H1 (cell line): ENCODE measurements around the gene ATG7. TPM values are rescaled to one million over a fixed set of nuclear protein-coding genes. Genes with fewer than 3 reads are reported as not detected.

Experiments used
- CTCF ChIA-PET: fragments of 300-600 bp; sonication (Branson Sonifier 250); formaldehyde crosslinking; loops from one replicate; lab custom pipeline; 2021; ENCODE audit not compliant: partially characterized antibody; lab: Charles Lee
- POLR2A ChIA-PET: fragments of 300-600 bp; sonication (Branson Sonifier 250); formaldehyde crosslinking; loops from one replicate; lab custom pipeline; 2021; ENCODE audit warnings: inconsistent platforms; ENCODE audit not compliant: partially characterized antibody; lab: Charles Lee
- DNase-seq, 2 experiments: peaks; one replicate each; pipeline versions ENCODE4 v3.0.0 to v3.0.0-alpha.2; 2010 to 2022; ENCODE audit warnings: low spot score in 2 of 2, low read depth in 1 of 2, mixed read lengths in 1 of 2
- FAIRE-seq: peaks from 2 replicates; lab custom pipeline; 2011; peaks lifted over from hg19 to GRCh38; lab: Jason Lieb, UNC
- H2AFZ ChIP-seq: 2 replicates; pipeline ENCODE4 v1.8.1; 2012; ENCODE audit warnings: low read length, inconsistent platforms
- H2AK5ac ChIP-seq: 2 replicates; pipeline ENCODE4 v1.6.1; 2013; ENCODE audit warnings: low read depth, low read length
- H2BK120ac ChIP-seq: replicated peaks from 2 replicates; pipeline ENCODE3; 2013; ENCODE audit warnings: low read depth, low read length, inconsistent platforms
- H2BK12ac ChIP-seq: 2 replicates; pipeline ENCODE4 v1.6.1; 2013; ENCODE audit warnings: low read depth, low read length
- H2BK15ac ChIP-seq: 2 replicates; pipeline ENCODE4 v1.6.1; 2013; ENCODE audit warnings: low read length
- H2BK20ac ChIP-seq: 2 replicates; pipeline ENCODE4 v1.6.1; 2013; ENCODE audit warnings: low read length
- H2BK5ac ChIP-seq: 2 replicates; pipeline ENCODE4 v1.6.1; 2013; ENCODE audit warnings: low read depth, low read length
- H3K14ac ChIP-seq: 2 replicates; pipeline ENCODE4 v1.6.1; 2013; ENCODE audit warnings: inconsistent platforms; ENCODE audit not compliant: insufficient read length
- H3K18ac ChIP-seq: 2 replicates; pipeline ENCODE4 v1.6.1; 2013; ENCODE audit warnings: low read length; ENCODE audit errors: extremely low read depth
- H3K23ac ChIP-seq: 2 replicates; pipeline ENCODE4 v1.6.1; 2013; ENCODE audit warnings: inconsistent platforms; ENCODE audit not compliant: insufficient read length
- H3K23me2 ChIP-seq: 2 replicates; pipeline ENCODE4 v1.6.1; 2013; ENCODE audit warnings: low read depth, low read length
- H3K27ac ChIP-seq: 2 replicates; pipeline ENCODE4 v1.6.1; 2011; ENCODE audit warnings: low read depth, low read length, inconsistent platforms
- H3K27me3 ChIP-seq, 4 experiments: replicated peaks in 1 of 4; 1 replicate in 1 of 4; 2 replicates in 3 of 4; pipeline versions ENCODE4 v1.6.1 to v1.8.1; 2011 to 2013; ENCODE audit warnings: low read length in 3 of 4, mild to moderate bottlenecking in 3 of 4, inconsistent platforms in 2 of 4, mixed read lengths in 2 of 4, moderate library complexity in 1 of 4; ENCODE audit not compliant: control insufficient read depth in 3 of 4, insufficient read depth in 3 of 4; ENCODE audit errors: extremely low read depth in 1 of 4
- H3K36me3 ChIP-seq, 4 experiments: 2 replicates each; pipeline versions ENCODE4 v1.6.1 to v1.8.1; 2011 to 2013; ENCODE audit warnings: mild to moderate bottlenecking in 4 of 4, low read length in 3 of 4, moderate library complexity in 2 of 4, control low read depth in 1 of 4, inconsistent platforms in 1 of 4; ENCODE audit not compliant: insufficient read depth in 4 of 4, control insufficient read depth in 2 of 4
- H3K4ac ChIP-seq: replicated peaks from 2 replicates; pipeline ENCODE3; 2013; ENCODE audit warnings: low read length, low read depth, mixed read lengths, inconsistent platforms; ENCODE audit not compliant: insufficient read length
- H3K4me1 ChIP-seq, 4 experiments: replicated peaks in 1 of 4; 1 replicate in 1 of 4; 2 replicates in 3 of 4; pipeline versions ENCODE4 v1.6.1 to v1.8.1; 2011 to 2013; ENCODE audit warnings: low read length in 3 of 4, inconsistent platforms in 2 of 4, mixed read lengths in 1 of 4; ENCODE audit not compliant: insufficient read depth in 4 of 4, control insufficient read depth in 3 of 4
- H3K4me2 ChIP-seq, 2 experiments: 2 replicates each; pipeline versions ENCODE4 v1.6.1 to v1.8.1; 2011 to 2013; ENCODE audit warnings: low read depth in 2 of 2, low read length in 2 of 2, control low read depth in 1 of 2, inconsistent platforms in 1 of 2, mild to moderate bottlenecking in 1 of 2; ENCODE audit not compliant: insufficient read depth in 1 of 2
- H3K4me3 ChIP-seq, 4 experiments: fragments of 200-600, 300-600 bp in 1 of 4; sonication (generic), shearing (Covaris generic), sonication (Bioruptor Twin) in 1 of 4; 2 replicates each; pipeline versions ENCODE4 v1.5.1 to v1.8.1; 2011 to 2016; ENCODE audit warnings: low read length in 4 of 4, low read depth in 3 of 4, control low read depth in 2 of 4, inconsistent platforms in 2 of 4, mild to moderate bottlenecking in 2 of 4, mixed read lengths in 1 of 4, moderate library complexity in 1 of 4; ENCODE audit not compliant: insufficient read depth in 2 of 4; ENCODE audit errors: extremely low read depth in 1 of 4
- H3K56ac ChIP-seq: replicated peaks from 2 replicates; pipeline ENCODE3; 2013; ENCODE audit warnings: low read depth, mild to moderate bottlenecking, mixed read lengths, low read length, inconsistent platforms; ENCODE audit not compliant: insufficient read length
- H3K79me1 ChIP-seq: 2 replicates; pipeline ENCODE4 v1.6.1; 2013; ENCODE audit warnings: low read depth, low read length, control low read depth
- H3K79me2 ChIP-seq, 2 experiments: 2 replicates each; pipeline versions ENCODE4 v1.6.1 to v1.8.1; 2012 to 2013; ENCODE audit warnings: low read length in 2 of 2, mild to moderate bottlenecking in 2 of 2, inconsistent platforms in 1 of 2; ENCODE audit not compliant: insufficient read depth in 2 of 2, control insufficient read depth in 1 of 2
- H3K9ac ChIP-seq, 4 experiments: replicated peaks in 1 of 4; 1 replicate in 1 of 4; 2 replicates in 3 of 4; pipeline versions ENCODE4 v1.6.1 to v1.8.1; 2011 to 2013; ENCODE audit warnings: low read depth in 3 of 4, low read length in 3 of 4, control low read depth in 2 of 4, mild to moderate bottlenecking in 2 of 4, moderate library complexity in 2 of 4, inconsistent platforms in 1 of 4; ENCODE audit errors: extremely low read depth in 1 of 4
- H3K9me3 ChIP-seq, 2 experiments: 2 replicates each; pipeline versions ENCODE4 v1.6.1 to v1.8.1; 2012 to 2013; ENCODE audit warnings: mild to moderate bottlenecking in 2 of 2, moderate library complexity in 2 of 2, control low read depth in 1 of 2, inconsistent platforms in 1 of 2, low read depth in 1 of 2, low read length in 1 of 2, mixed read lengths in 1 of 2; ENCODE audit not compliant: insufficient read depth in 2 of 2
- H4K20me1 ChIP-seq, 2 experiments: replicated peaks in 1 of 2; 2 replicates each; pipeline versions ENCODE3 to v1.8.1; 2011 to 2013; ENCODE audit warnings: inconsistent platforms in 2 of 2, low read length in 2 of 2, mild to moderate bottlenecking in 1 of 2; ENCODE audit not compliant: insufficient read depth in 2 of 2, control insufficient read depth in 1 of 2
- H4K5ac ChIP-seq: 2 replicates; pipeline ENCODE4 v1.6.1; 2013; ENCODE audit warnings: low read length, low read depth, mixed read lengths, inconsistent platforms; ENCODE audit not compliant: insufficient read length
- H4K8ac ChIP-seq: 2 replicates; pipeline ENCODE4 v1.8.0; 2013; ENCODE audit warnings: mild to moderate bottlenecking, moderate library complexity, low read length, inconsistent platforms; ENCODE audit not compliant: insufficient read depth; ENCODE audit errors: extremely low read depth
- H4K91ac ChIP-seq: replicated peaks from 2 replicates; pipeline ENCODE3; 2013; ENCODE audit warnings: low read length, mixed read lengths, inconsistent platforms; ENCODE audit not compliant: insufficient read length
- ATF3 ChIP-seq: IDR thresholded peaks from 2 replicates; pipeline ENCODE4 v1.6.1; 2011; ENCODE audit warnings: low read depth, mild to moderate bottlenecking, low read length; ENCODE audit not compliant: insufficient read depth
- CTCF ChIP-seq, 3 experiments: IDR thresholded peaks; 1 replicate in 2 of 3; 2 replicates in 1 of 3; pipeline versions ENCODE4 v1.5.1 to v1.6.1; 2011; ENCODE audit warnings: low read length in 3 of 3, mild to moderate bottlenecking in 3 of 3, inconsistent platforms in 2 of 3, low read depth in 1 of 3, moderate library complexity in 1 of 3; ENCODE audit not compliant: insufficient read depth in 1 of 3; ENCODE audit errors: control extremely low read depth in 1 of 3
- GTF2F1 ChIP-seq: IDR thresholded peaks from 2 replicates; pipeline ENCODE4 v1.6.1; 2012; ENCODE audit warnings: low read depth, low read length, improper control_type of control experiment, borderline replicate concordance
- POU5F1 ChIP-seq: IDR thresholded peaks from 2 replicates; pipeline ENCODE4 v1.6.1; 2011; ENCODE audit warnings: low read depth, mild to moderate bottlenecking, low read length, moderate library complexity
- RAD21 ChIP-seq, 2 experiments: IDR thresholded peaks in 1 of 2; conservative IDR thresholded peaks in 1 of 2; 2 replicates each; pipeline ENCODE4 v1.6.1; 2011; ENCODE audit warnings: low read depth in 2 of 2, low read length in 2 of 2, improper control_type of control experiment in 1 of 2, inconsistent platforms in 1 of 2, mild to moderate bottlenecking in 1 of 2, moderate library complexity in 1 of 2
- RBBP5 ChIP-seq: IDR thresholded peaks from 2 replicates; pipeline ENCODE4 v1.7.1; 2012; ENCODE audit warnings: low read depth, mild to moderate bottlenecking, inconsistent platforms, low read length, moderate library complexity, borderline replicate concordance
- RFX5 ChIP-seq: IDR thresholded peaks from 2 replicates; pipeline ENCODE4 v1.6.1; 2011; ENCODE audit warnings: low read depth, low read length, improper control_type of control experiment, borderline replicate concordance
- SIRT6 ChIP-seq: IDR thresholded peaks from one replicate; pipeline ENCODE4 v1.7.1; 2012; ENCODE audit warnings: low read length, inconsistent platforms
- SIX5 ChIP-seq: IDR thresholded peaks from 2 replicates; pipeline ENCODE4 v1.6.1; 2011; ENCODE audit warnings: mild to moderate bottlenecking, low read depth, low read length
- WGBS, 2 experiments: shearing (Covaris generic) in 1 of 2; methylation state at CpG; one replicate each; pipeline versions ENCODE4 v1.1.6 to v1.1.7; 2013 to 2015; ENCODE audit warnings: low lambda C conversion rate in 2 of 2, mixed read lengths in 2 of 2, inconsistent platforms in 1 of 2, low coverage in 1 of 2, missing lambda C conversion rate in 1 of 2; ENCODE audit not compliant: insufficient replicate concordance in 2 of 2, insufficient coverage in 1 of 2, insufficient read length in 1 of 2; ENCODE audit errors: extremely low coverage in 1 of 2, missing lambda C conversion rate in 1 of 2; 5-methylcytosine and 5-hydroxymethylcytosine counted together
- polyA plus RNA-seq, 7 experiments: library from polyadenylated mRNA; depleted of rRNA in 3 of 7; stranded (reverse) in 5 of 7; unstranded in 2 of 7; fragments of >200 nt in 5 of 7; fragments of 200-250 nt in 2 of 7; gene quantifications; 1 replicate in 5 of 7; 2 replicates in 1 of 7; 4 replicates in 1 of 7; pipeline versions ENCODE4 v1.2.1 to v1.2.3, GENCODE V29; 2011 to 2013; ENCODE audit warnings: missing spikeins in 2 of 7, mixed read lengths in 2 of 7
- total RNA-seq: library from RNA; stranded (reverse); fragmentation: NEBNext Ultra II Directional; extraction: Animal tissue kit (Norgen Biotek cat#: 25700); gene quantifications from 2 replicates; pipeline ENCODE4 v1.2.1, GENCODE V29; 2021

Gene ATG7
- total and polyA plus RNA-seq, 2 of the 8 experiments (the other 6 are each of a cell fraction or from before 2014, with no cell fraction given): 15.0 to 19.1 TPM

DNA sequence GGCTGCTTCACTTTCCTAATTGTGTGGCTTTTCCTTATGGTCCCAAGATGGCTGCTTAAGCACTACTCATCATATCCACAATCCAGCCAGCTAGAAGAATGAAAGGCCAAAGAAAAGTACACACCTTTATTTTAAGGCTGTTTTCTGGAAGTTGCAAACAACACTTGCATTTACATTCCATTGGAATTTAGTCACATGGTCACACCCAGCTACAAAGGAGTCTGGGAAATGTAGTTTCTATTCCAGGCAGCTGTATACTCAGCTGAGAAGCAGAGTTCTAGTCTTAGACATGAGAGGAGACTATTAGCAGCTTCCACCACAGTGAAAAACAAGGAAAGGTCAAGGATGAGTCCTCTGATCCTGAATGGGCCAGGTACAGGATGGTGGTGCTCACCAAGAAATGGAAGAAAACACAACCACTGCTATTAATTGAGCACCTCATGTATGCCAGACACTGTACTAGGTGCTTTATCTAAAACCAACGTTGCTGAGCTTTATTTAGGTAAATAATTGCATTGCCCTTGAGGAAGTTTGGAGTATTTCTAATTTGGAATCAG is 28.0 kb upstream of the ATG7 start:
- Histone ChIP-seq H3K14ac (no peak overlapping the region), H3K4me3 (no peak overlapping the region), H2BK5ac (no peak overlapping the region), H2BK20ac (no peak overlapping the region), H3K23me2 (peaks cover 5% of the 10 kb centered on the region; the same call in 1 of the 2 replicates), H3K79me2 (no peaks in the 10 kb centered on the region), H3K9me3 (no peaks in the 10 kb centered on the region), H3K36me3 (no peaks in the 10 kb centered on the region), H3K79me1 (no peaks in the 10 kb centered on the region), H3K27ac (no peak overlapping the region), H2AK5ac (no peak overlapping the region), H3K23ac (no peak overlapping the region), H2BK120ac (no peak overlapping the region), H4K8ac (no peak overlapping the region), H2BK15ac (no peak overlapping the region), H4K20me1 (peaks cover 0 to 2% of the 10 kb centered on the region in 2 experiments), H4K91ac (no peak overlapping the region), H3K4me1 (no peaks in the 10 kb centered on the region; a peak in 1 of 7 replicates), H3K56ac (no peak overlapping the region), H3K9ac (no peak overlapping the region), H3K18ac (no peak overlapping the region), H3K4ac (no peak overlapping the region), H2BK12ac (no peak overlapping the region), H4K5ac (no peak overlapping the region), H3K27me3 (no peaks in the 10 kb centered on the region; a peak in 1 of 7 replicates), H2AFZ (0 out of 2 replicates have a peak overlapping the region, but pooled peaks have one; percentile 72), H3K4me2 (no peak overlapping the region)
- DNase-seq (no peak), FAIRE-seq (no peak)
- POLR2A ChIA-PET: interaction anchor here (1.3 to 1.6 kb wide), 2 partner anchors 10 to 29 kb away, joined by 3 to 7 read pairs; partner anchors contain the start of gene ATG7
- 76% methylated on average over 1 of the region's 1 CpG; no CpG with 5 or more reads in 1 of the 2 experiments for WGBS, 2 experiments
- CTCF ChIA-PET: interaction anchor here (0.8 to 3.2 kb wide), 4 partner anchors 8 to 409 kb away, joined by 3 to 15 read pairs (median 4); no protein-coding TSS in a partner anchor
- TF ChIP-seq POU5F1 (no peak), RFX5 (no peak), SIX5 (peak; percentile 61), SIRT6 (no peak), CTCF (IDR thresholded peaks at IDR 0.05; ENCODE audit: control extremely low read depth in 1 of 3, insufficient read depth in 1 of 3, low read depth in 1 of 3, low read length in 3 of 3) (no peak), GTF2F1 (no peak), ATF3 (0 out of 2 replicates have a peak, but pooled peaks have one; percentile 9), RAD21 (IDR thresholded peaks at IDR 0.05 in 1 of 2, conservative IDR thresholded peaks at IDR 0.05 in 1 of 2; ENCODE audit: low read depth in 2 of 2, low read length in 2 of 2) (no peak), RBBP5 (no peak)
